Ascending aorta (tissue), 2 donors: Measurements from ENCODE around the gene PLEKHH1. TPM values are rescaled to one million over a fixed set of nuclear protein-coding genes. Genes with fewer than 3 reads are reported as not detected.

Experiments used
- DNase-seq, 2 donors: peaks; one replicate each; pipeline ENCODE4 v3.0.0-alpha.2; 2019; ENCODE audit warnings: low spot score in 2 of 2
- H3K27ac ChIP-seq, 2 donors: fragments of 200-600 bp; sonication (generic); one replicate each; pipeline ENCODE4 v1.5.1; 2016 to 2017; ENCODE audit warnings: mild to moderate bottlenecking in 1 of 2
- H3K27me3 ChIP-seq: fragments of 200-600 bp; sonication (generic); one replicate; pipeline ENCODE4 v1.5.1; 2017
- H3K36me3 ChIP-seq, 2 donors: fragments of 200-600 bp; sonication (generic); one replicate each; pipeline ENCODE4 v1.5.1; 2016
- H3K4me1 ChIP-seq, 2 donors: fragments of 200-600 bp; sonication (generic); one replicate each; pipeline ENCODE4 v1.5.1; 2016 to 2017; ENCODE audit warnings: mild to moderate bottlenecking in 1 of 2
- H3K4me3 ChIP-seq, 2 donors: fragments of 200-600 bp; sonication (generic); one replicate each; pipeline ENCODE4 v1.5.1; 2016 to 2017; ENCODE audit warnings: mild to moderate bottlenecking in 1 of 2
- H3K9me3 ChIP-seq, 2 donors: fragments of 200-600 bp; sonication (generic); one replicate each; pipeline ENCODE4 v1.5.1; 2016
- CTCF ChIP-seq, 3 experiments: fragments of 200-600 bp in 2 of 3; fragments of 450-650 bp in 1 of 3; sonication (generic) in 2 of 3; IDR thresholded peaks; one replicate each; pipeline ENCODE4 v1.5.1; 2016 to 2019; ENCODE audit warnings: antibody characterized with exemption in 3 of 3, mild to moderate bottlenecking in 1 of 3, moderate library complexity in 1 of 3
- intact Hi-C: fragments of 100-400 bp; cut with DNase I; formaldehyde crosslinking; loops from one replicate; pipeline ENCODE4 v1.15.1; 2023
- total RNA-seq: library from RNA; depleted of rRNA; stranded (reverse); fragments of >200 nt; gene quantifications from one replicate; pipeline ENCODE4 v1.1.0, GENCODE V29; 2016

PLEKHH1 gene
- total RNA-seq, 1 donor from 2014 or later = 15.0 TPM

- intact Hi-C loops = loop anchor here (10.0 kb wide), 1 partner anchor 1987 kb away; the partner anchor contains the start of gene SUSD6
- H3K4me1 ChIP-seq = peaks cover 2 to 9% of the 10 kb centered on the region in 2 donors
- no peak for TF ChIP-seq CTCF (IDR thresholded peaks at IDR 0.05)
- no peak overlapping the region for H3K27ac ChIP-seq
- no peaks in the 10 kb centered on the region for H3K36me3 ChIP-seq
- H3K4me3 ChIP-seq = no peak overlapping the region
- DNase-seq = no peak
- no peaks in the 10 kb centered on the region for H3K9me3 ChIP-seq
- no peaks in the 10 kb centered on the region for H3K27me3 ChIP-seq
These were observed 94.4 kb downstream of the PLEKHH1 start for GRCh38 chr14:67627519-67627918.

GRCh38 chr14:67630186-67630585 lies 97.1 kb downstream of the PLEKHH1 start:
- DNase-seq = no peak
- no peak for TF ChIP-seq CTCF (IDR thresholded peaks at IDR 0.05)
- intact Hi-C loops = no loop called here
- Histone ChIP-seq H3K4me1 (no peaks in the 10 kb centered on the region), H3K4me3 (no peak overlapping the region), H3K27ac (no peak overlapping the region), H3K9me3 (no peaks in the 10 kb centered on the region), H3K36me3 (no peaks in the 10 kb centered on the region), H3K27me3 (no peaks in the 10 kb centered on the region)

- no peak overlapping the region for H3K27ac ChIP-seq
- H3K4me1 ChIP-seq = no peaks in the 10 kb centered on the region
- intact Hi-C loops = no loop called here
- no peaks in the 10 kb centered on the region for H3K27me3 ChIP-seq
- no peak for TF ChIP-seq CTCF (IDR thresholded peaks at IDR 0.05)
- no peak for DNase-seq
- H3K36me3 ChIP-seq = no peaks in the 10 kb centered on the region
- no peak overlapping the region for H3K4me3 ChIP-seq
- H3K9me3 ChIP-seq = no peaks in the 10 kb centered on the region
These were observed 97.8 kb downstream of the PLEKHH1 start for GRCh38 chr14:67630938-67631337.

GRCh38 chr14:67633451-67634147 lies 100.5 kb downstream of the PLEKHH1 start:
- Histone ChIP-seq H3K27ac (no peak overlapping the region), H3K4me1 (no peaks in the 10 kb centered on the region), H3K4me3 (no peak overlapping the region), H3K9me3 (no peaks in the 10 kb centered on the region), H3K36me3 (no peaks in the 10 kb centered on the region), H3K27me3 (no peaks in the 10 kb centered on the region)
- intact Hi-C loops = no loop called here
- no peak for TF ChIP-seq CTCF (IDR thresholded peaks at IDR 0.05)
- DNase-seq = no peak

GRCh38 chr14:67636361-67636919 lies 103.3 kb downstream of the PLEKHH1 start:
- Histone ChIP-seq H3K27me3 (no peaks in the 10 kb centered on the region), H3K27ac (no peak overlapping the region), H3K36me3 (no peaks in the 10 kb centered on the region), H3K9me3 (no peaks in the 10 kb centered on the region), H3K4me3 (no peak overlapping the region), H3K4me1 (no peaks in the 10 kb centered on the region)
- DNase-seq = no peak
- intact Hi-C loops = no loop called here
- no peak for TF ChIP-seq CTCF (IDR thresholded peaks at IDR 0.05)
